H1 (cell line): ENCODE measurements around the gene UBE2H. TPM values are rescaled to one million over a fixed set of nuclear protein-coding genes. Genes with fewer than 3 reads are reported as not detected.

Source experiments
- CTCF ChIA-PET: fragments of 300-600 bp; sonication (Branson Sonifier 250); formaldehyde crosslinking; loops from one replicate; lab custom pipeline; 2021; ENCODE audit not compliant: partially characterized antibody; lab: Charles Lee
- POLR2A ChIA-PET: fragments of 300-600 bp; sonication (Branson Sonifier 250); formaldehyde crosslinking; loops from one replicate; lab custom pipeline; 2021; ENCODE audit warnings: inconsistent platforms; ENCODE audit not compliant: partially characterized antibody; lab: Charles Lee
- DNase-seq, 2 experiments: peaks; one replicate each; pipeline versions ENCODE4 v3.0.0 to v3.0.0-alpha.2; 2010 to 2022; ENCODE audit warnings: low spot score in 2 of 2, low read depth in 1 of 2, mixed read lengths in 1 of 2
- FAIRE-seq: peaks from 2 replicates; lab custom pipeline; 2011; peaks lifted over from hg19 to GRCh38; lab: Jason Lieb, UNC
- H2AFZ ChIP-seq: 2 replicates; pipeline ENCODE4 v1.8.1; 2012; ENCODE audit warnings: low read length, inconsistent platforms
- H2AK5ac ChIP-seq: 2 replicates; pipeline ENCODE4 v1.6.1; 2013; ENCODE audit warnings: low read depth, low read length
- H2BK120ac ChIP-seq: replicated peaks from 2 replicates; pipeline ENCODE3; 2013; ENCODE audit warnings: low read depth, low read length, inconsistent platforms
- H2BK12ac ChIP-seq: 2 replicates; pipeline ENCODE4 v1.6.1; 2013; ENCODE audit warnings: low read depth, low read length
- H2BK15ac ChIP-seq: 2 replicates; pipeline ENCODE4 v1.6.1; 2013; ENCODE audit warnings: low read length
- H2BK20ac ChIP-seq: 2 replicates; pipeline ENCODE4 v1.6.1; 2013; ENCODE audit warnings: low read length
- H2BK5ac ChIP-seq: 2 replicates; pipeline ENCODE4 v1.6.1; 2013; ENCODE audit warnings: low read depth, low read length
- H3K14ac ChIP-seq: 2 replicates; pipeline ENCODE4 v1.6.1; 2013; ENCODE audit warnings: inconsistent platforms; ENCODE audit not compliant: insufficient read length
- H3K18ac ChIP-seq: 2 replicates; pipeline ENCODE4 v1.6.1; 2013; ENCODE audit warnings: low read length; ENCODE audit errors: extremely low read depth
- H3K23ac ChIP-seq: 2 replicates; pipeline ENCODE4 v1.6.1; 2013; ENCODE audit warnings: inconsistent platforms; ENCODE audit not compliant: insufficient read length
- H3K23me2 ChIP-seq: 2 replicates; pipeline ENCODE4 v1.6.1; 2013; ENCODE audit warnings: low read depth, low read length
- H3K27ac ChIP-seq: 2 replicates; pipeline ENCODE4 v1.6.1; 2011; ENCODE audit warnings: low read depth, low read length, inconsistent platforms
- H3K27me3 ChIP-seq, 4 experiments: replicated peaks in 1 of 4; 1 replicate in 1 of 4; 2 replicates in 3 of 4; pipeline versions ENCODE4 v1.6.1 to v1.8.1; 2011 to 2013; ENCODE audit warnings: low read length in 3 of 4, mild to moderate bottlenecking in 3 of 4, inconsistent platforms in 2 of 4, mixed read lengths in 2 of 4, moderate library complexity in 1 of 4; ENCODE audit not compliant: control insufficient read depth in 3 of 4, insufficient read depth in 3 of 4; ENCODE audit errors: extremely low read depth in 1 of 4
- H3K36me3 ChIP-seq, 4 experiments: 2 replicates each; pipeline versions ENCODE4 v1.6.1 to v1.8.1; 2011 to 2013; ENCODE audit warnings: mild to moderate bottlenecking in 4 of 4, low read length in 3 of 4, moderate library complexity in 2 of 4, control low read depth in 1 of 4, inconsistent platforms in 1 of 4; ENCODE audit not compliant: insufficient read depth in 4 of 4, control insufficient read depth in 2 of 4
- H3K4ac ChIP-seq: replicated peaks from 2 replicates; pipeline ENCODE3; 2013; ENCODE audit warnings: low read length, low read depth, mixed read lengths, inconsistent platforms; ENCODE audit not compliant: insufficient read length
- H3K4me1 ChIP-seq, 4 experiments: replicated peaks in 1 of 4; 1 replicate in 1 of 4; 2 replicates in 3 of 4; pipeline versions ENCODE4 v1.6.1 to v1.8.1; 2011 to 2013; ENCODE audit warnings: low read length in 3 of 4, inconsistent platforms in 2 of 4, mixed read lengths in 1 of 4; ENCODE audit not compliant: insufficient read depth in 4 of 4, control insufficient read depth in 3 of 4
- H3K4me2 ChIP-seq, 2 experiments: 2 replicates each; pipeline versions ENCODE4 v1.6.1 to v1.8.1; 2011 to 2013; ENCODE audit warnings: low read depth in 2 of 2, low read length in 2 of 2, control low read depth in 1 of 2, inconsistent platforms in 1 of 2, mild to moderate bottlenecking in 1 of 2; ENCODE audit not compliant: insufficient read depth in 1 of 2
- H3K4me3 ChIP-seq, 4 experiments: fragments of 200-600, 300-600 bp in 1 of 4; sonication (generic), shearing (Covaris generic), sonication (Bioruptor Twin) in 1 of 4; 2 replicates each; pipeline versions ENCODE4 v1.5.1 to v1.8.1; 2011 to 2016; ENCODE audit warnings: low read length in 4 of 4, low read depth in 3 of 4, control low read depth in 2 of 4, inconsistent platforms in 2 of 4, mild to moderate bottlenecking in 2 of 4, mixed read lengths in 1 of 4, moderate library complexity in 1 of 4; ENCODE audit not compliant: insufficient read depth in 2 of 4; ENCODE audit errors: extremely low read depth in 1 of 4
- H3K56ac ChIP-seq: replicated peaks from 2 replicates; pipeline ENCODE3; 2013; ENCODE audit warnings: low read depth, mild to moderate bottlenecking, mixed read lengths, low read length, inconsistent platforms; ENCODE audit not compliant: insufficient read length
- H3K79me1 ChIP-seq: 2 replicates; pipeline ENCODE4 v1.6.1; 2013; ENCODE audit warnings: low read depth, low read length, control low read depth
- H3K79me2 ChIP-seq, 2 experiments: 2 replicates each; pipeline versions ENCODE4 v1.6.1 to v1.8.1; 2012 to 2013; ENCODE audit warnings: low read length in 2 of 2, mild to moderate bottlenecking in 2 of 2, inconsistent platforms in 1 of 2; ENCODE audit not compliant: insufficient read depth in 2 of 2, control insufficient read depth in 1 of 2
- H3K9ac ChIP-seq, 4 experiments: replicated peaks in 1 of 4; 1 replicate in 1 of 4; 2 replicates in 3 of 4; pipeline versions ENCODE4 v1.6.1 to v1.8.1; 2011 to 2013; ENCODE audit warnings: low read depth in 3 of 4, low read length in 3 of 4, control low read depth in 2 of 4, mild to moderate bottlenecking in 2 of 4, moderate library complexity in 2 of 4, inconsistent platforms in 1 of 4; ENCODE audit errors: extremely low read depth in 1 of 4
- H3K9me3 ChIP-seq, 2 experiments: 2 replicates each; pipeline versions ENCODE4 v1.6.1 to v1.8.1; 2012 to 2013; ENCODE audit warnings: mild to moderate bottlenecking in 2 of 2, moderate library complexity in 2 of 2, control low read depth in 1 of 2, inconsistent platforms in 1 of 2, low read depth in 1 of 2, low read length in 1 of 2, mixed read lengths in 1 of 2; ENCODE audit not compliant: insufficient read depth in 2 of 2
- H4K20me1 ChIP-seq, 2 experiments: replicated peaks in 1 of 2; 2 replicates each; pipeline versions ENCODE3 to v1.8.1; 2011 to 2013; ENCODE audit warnings: inconsistent platforms in 2 of 2, low read length in 2 of 2, mild to moderate bottlenecking in 1 of 2; ENCODE audit not compliant: insufficient read depth in 2 of 2, control insufficient read depth in 1 of 2
- H4K5ac ChIP-seq: 2 replicates; pipeline ENCODE4 v1.6.1; 2013; ENCODE audit warnings: low read length, low read depth, mixed read lengths, inconsistent platforms; ENCODE audit not compliant: insufficient read length
- H4K8ac ChIP-seq: 2 replicates; pipeline ENCODE4 v1.8.0; 2013; ENCODE audit warnings: mild to moderate bottlenecking, moderate library complexity, low read length, inconsistent platforms; ENCODE audit not compliant: insufficient read depth; ENCODE audit errors: extremely low read depth
- H4K91ac ChIP-seq: replicated peaks from 2 replicates; pipeline ENCODE3; 2013; ENCODE audit warnings: low read length, mixed read lengths, inconsistent platforms; ENCODE audit not compliant: insufficient read length
- BACH1 ChIP-seq: IDR thresholded peaks from 2 replicates; pipeline ENCODE4 v1.6.1; 2012; ENCODE audit warnings: low read length, improper control_type of control experiment
- CBX5 ChIP-seq: fragments of 300-800, 300-1000 bp; sonication (generic); IDR thresholded peaks from 2 replicates; pipeline ENCODE4 v1.7.1; 2016; ENCODE audit warnings: antibody characterized with exemption, low read length, low read depth
- CHD1 ChIP-seq: IDR thresholded peaks from 2 replicates; pipeline ENCODE4 v1.6.1; 2012; ENCODE audit warnings: low read depth, low read length, improper control_type of control experiment
- EP300 ChIP-seq, 2 experiments: IDR thresholded peaks; 1 replicate in 1 of 2; 2 replicates in 1 of 2; pipeline ENCODE4 v1.6.1; 2011 to 2012; ENCODE audit warnings: low read depth in 2 of 2, low read length in 2 of 2, mild to moderate bottlenecking in 2 of 2, borderline replicate concordance in 1 of 2, inconsistent platforms in 1 of 2, moderate library complexity in 1 of 2
- EZH2 ChIP-seq: fragments of 200-600 bp; sonication (generic); IDR thresholded peaks from 2 replicates; pipeline ENCODE4 v1.7.1; 2012; ENCODE audit warnings: low read depth, mild to moderate bottlenecking, moderate library complexity, low read length, inconsistent platforms; ENCODE audit not compliant: severe bottlenecking
- GABPA ChIP-seq: IDR thresholded peaks from 2 replicates; pipeline ENCODE4 v1.6.1; 2011; ENCODE audit warnings: mild to moderate bottlenecking, low read length, moderate library complexity, borderline replicate concordance; ENCODE audit not compliant: insufficient read depth
- JUN ChIP-seq: IDR thresholded peaks from 2 replicates; pipeline ENCODE4 v1.6.1; 2011; ENCODE audit warnings: low read depth, mild to moderate bottlenecking, improper control_type of control experiment, low read length
- MAX ChIP-seq: IDR thresholded peaks from 2 replicates; pipeline ENCODE4 v1.6.1; 2012; ENCODE audit warnings: inconsistent platforms
- PHF8 ChIP-seq: fragments of 200-600 bp; sonication (generic); conservative IDR thresholded peaks from 2 replicates; pipeline ENCODE4 v1.7.1; 2012; ENCODE audit warnings: low read depth, mild to moderate bottlenecking, inconsistent platforms, low read length, moderate library complexity
- POU5F1 ChIP-seq: IDR thresholded peaks from 2 replicates; pipeline ENCODE4 v1.6.1; 2011; ENCODE audit warnings: low read depth, mild to moderate bottlenecking, low read length, moderate library complexity
- RNF2 ChIP-seq: fragments of 200-900, 300-1000 bp; sonication (generic); IDR thresholded peaks from 2 replicates; pipeline ENCODE4 v1.7.1; 2016; ENCODE audit warnings: borderline replicate concordance, low read depth, mild to moderate bottlenecking, antibody characterized with exemption, low read length; ENCODE audit not compliant: poor library complexity, severe bottlenecking; ENCODE audit errors: missing control alignments
- SIX5 ChIP-seq: IDR thresholded peaks from 2 replicates; pipeline ENCODE4 v1.6.1; 2011; ENCODE audit warnings: mild to moderate bottlenecking, low read depth, low read length
- SRF ChIP-seq: IDR thresholded peaks from 2 replicates; pipeline ENCODE4 v1.6.1; 2011; ENCODE audit warnings: mild to moderate bottlenecking, low read depth, low read length, moderate library complexity
- WGBS, 2 experiments: shearing (Covaris generic) in 1 of 2; methylation state at CpG; one replicate each; pipeline versions ENCODE4 v1.1.6 to v1.1.7; 2013 to 2015; ENCODE audit warnings: low lambda C conversion rate in 2 of 2, mixed read lengths in 2 of 2, inconsistent platforms in 1 of 2, low coverage in 1 of 2, missing lambda C conversion rate in 1 of 2; ENCODE audit not compliant: insufficient replicate concordance in 2 of 2, insufficient coverage in 1 of 2, insufficient read length in 1 of 2; ENCODE audit errors: extremely low coverage in 1 of 2, missing lambda C conversion rate in 1 of 2; 5-methylcytosine and 5-hydroxymethylcytosine counted together
- polyA plus RNA-seq, 7 experiments: library from polyadenylated mRNA; depleted of rRNA in 3 of 7; stranded (reverse) in 5 of 7; unstranded in 2 of 7; fragments of >200 nt in 5 of 7; fragments of 200-250 nt in 2 of 7; gene quantifications; 1 replicate in 5 of 7; 2 replicates in 1 of 7; 4 replicates in 1 of 7; pipeline versions ENCODE4 v1.2.1 to v1.2.3, GENCODE V29; 2011 to 2013; ENCODE audit warnings: missing spikeins in 2 of 7, mixed read lengths in 2 of 7
- total RNA-seq: library from RNA; stranded (reverse); fragmentation: NEBNext Ultra II Directional; extraction: Animal tissue kit (Norgen Biotek cat#: 25700); gene quantifications from 2 replicates; pipeline ENCODE4 v1.2.1, GENCODE V29; 2021

The UBE2H gene
- total and polyA plus RNA-seq, 2 of the 8 experiments (the other 6 are each of a cell fraction or from before 2014, with no cell fraction given): 30.6 to 62.2 TPM

GRCh38 chr7:129998446-129998845 lies 45.7 kb upstream of the UBE2H start:
- Histone ChIP-seq H2AK5ac (no peak overlapping the region), H3K27me3 (no peaks in the 10 kb centered on the region), H4K5ac (no peak overlapping the region), H3K14ac (no peak overlapping the region), H3K23ac (no peak overlapping the region), H3K27ac (no peak overlapping the region), H3K79me1 (no peaks in the 10 kb centered on the region), H3K4me2 (no peak overlapping the region), H2BK20ac (no peak overlapping the region), H3K79me2 (no peaks in the 10 kb centered on the region), H3K9ac (no peak overlapping the region), H3K23me2 (no peaks in the 10 kb centered on the region), H3K4me1 (no peaks in the 10 kb centered on the region), H4K91ac (no peak overlapping the region), H4K20me1 (no peaks in the 10 kb centered on the region), H3K36me3 (no peaks in the 10 kb centered on the region), H2BK120ac (no peak overlapping the region), H2BK5ac (no peak overlapping the region), H2BK12ac (no peak overlapping the region), H3K4ac (no peak overlapping the region), H2BK15ac (no peak overlapping the region), H2AFZ (no peak overlapping the region; the same call in 1 of the 2 replicates), H3K56ac (no peak overlapping the region), H4K8ac (no peak overlapping the region), H3K4me3 (no peak overlapping the region), H3K9me3 (no peaks in the 10 kb centered on the region), H3K18ac (no peak overlapping the region)
- ChIA-PET POLR2A (interaction anchor here (1.6 to 3.0 kb wide), 2 partner anchors 11 to 17 kb away, joined by 3 to 5 read pairs; no protein-coding TSS in a partner anchor), CTCF (interaction anchor here (1.5 kb wide), 1 partner anchor 11 kb away, joined by 9 read pairs; no protein-coding TSS in a partner anchor)
- FAIRE-seq (no peak), DNase-seq (no peak)
- 85% methylated on average over 5 of the region's 5 CpGs; no CpG with 5 or more reads in 1 of the 2 experiments for WGBS, 2 experiments
- TF ChIP-seq EP300 (IDR thresholded peaks at IDR 0.05; ENCODE audit: borderline replicate concordance in 1 of 2, low read depth in 2 of 2, low read length in 2 of 2): no peak
- no peak for TF ChIP-seq BACH1
- no peak for TF ChIP-seq PHF8
- no peak for TF ChIP-seq SRF
- no peak for TF ChIP-seq RNF2
- TF ChIP-seq POU5F1: no peak
- no peak for TF ChIP-seq JUN
- no peak for TF ChIP-seq GABPA
- no peak for TF ChIP-seq MAX
- no peak for TF ChIP-seq EZH2
- TF ChIP-seq CHD1: no peak
- no peak for TF ChIP-seq SIX5
- no peak for TF ChIP-seq CBX5
